ENCODE data around the gene DHPS.

GRCh38 chr19:12694641-12695040, 13.0 kb upstream of the DHPS start:
- TF ChIP-seq GATA3 (IDR thresholded peaks at IDR 0.05; ENCODE audit: low read depth, low read length) (no peak), GATA2 (IDR thresholded peaks at IDR 0.05; ENCODE audit: low read depth, low read length) (no peak)

Measured in SH-SY5Y (cell line).